HepG2 (cell line): ENCODE measurements around the gene NUDT1. TPM values are rescaled to one million over a fixed set of nuclear protein-coding genes. Genes with fewer than 3 reads are reported as not detected.

Source experiments
- ATAC-seq: fragments of 200-7000 bp; cut with Tn5 transposase; 3 replicates; pipeline ENCODE4 v1.9.1; 2020; ENCODE audit warnings: mild to moderate bottlenecking, moderate library complexity
- BruUV-seq: library from RNA; stranded (reverse); fragments of 400-500 nt; replicated peaks from 2 replicates; lab custom pipeline; 2021; lab: Mats Ljungman, UMichigan
- CTCF ChIA-PET: fragments of 300-600 bp; formaldehyde crosslinking; extraction: SDS; loops from one replicate; lab custom pipeline; 2021; ENCODE audit warnings: low total read pairs, inconsistent platforms, low intra/inter-chr PET ratio; lab: Yijun Ruan, JAX
- POLR2A ChIA-PET: fragments of 350-600 bp; sonication (Branson Sonifier 250); formaldehyde crosslinking; loops from one replicate; lab custom pipeline; 2020; ENCODE audit warnings: antibody characterized with exemption, inconsistent platforms; lab: Yijun Ruan, JAX
- DNase-seq: peaks from one replicate; pipeline ENCODE4 v3.0.0-alpha.2; 2015; ENCODE audit warnings: low spot score
- FAIRE-seq: peaks from 3 replicates; lab custom pipeline; 2011; peaks lifted over from hg19 to GRCh38; lab: Jason Lieb, UNC
- H2AFZ ChIP-seq: one replicate; pipeline ENCODE4 v1.6.1; 2011; ENCODE audit warnings: low read length, inconsistent platforms
- H3K27ac ChIP-seq: fragments of 300-600 bp; 3 replicates; pipeline ENCODE4 v1.8.0; 2011; ENCODE audit warnings: mixed run types, mild to moderate bottlenecking, mixed read lengths, low read length, inconsistent platforms; ENCODE audit not compliant: insufficient read depth; ENCODE audit errors: extremely low read length
- H3K27me3 ChIP-seq, 2 experiments: fragments of 200-600 bp in 1 of 2; 2 replicates in 1 of 2; 3 replicates in 1 of 2; pipeline versions ENCODE4 v1.6.0 to v1.8.0; 2011; ENCODE audit warnings: low read length in 2 of 2, mild to moderate bottlenecking in 2 of 2, moderate library complexity in 2 of 2, inconsistent platforms in 1 of 2; ENCODE audit not compliant: insufficient read depth in 2 of 2, control insufficient read depth in 1 of 2
- H3K36me3 ChIP-seq, 2 experiments: fragments of 200-600 bp in 1 of 2; replicated peaks in 1 of 2; 2 replicates in 1 of 2; 3 replicates in 1 of 2; pipeline versions ENCODE4 v1.5.1 to v1.8.0; 2011; ENCODE audit warnings: low read length in 2 of 2, inconsistent platforms in 1 of 2; ENCODE audit not compliant: insufficient read depth in 2 of 2, control insufficient read depth in 1 of 2
- H3K4me1 ChIP-seq: 2 replicates; pipeline ENCODE4 v1.5.1; 2012; ENCODE audit warnings: low read length, inconsistent platforms; ENCODE audit not compliant: insufficient read depth
- H3K4me2 ChIP-seq: 2 replicates; pipeline ENCODE4 v1.6.0; 2011; ENCODE audit warnings: low read depth, low read length, inconsistent platforms
- H3K4me3 ChIP-seq, 3 experiments: fragments of 200-600 bp in 1 of 3; sonication (generic), shearing (Covaris generic) in 1 of 3; replicated peaks in 1 of 3; 2 replicates each; pipeline ENCODE4 v1.5.1; 2011 to 2016; ENCODE audit warnings: low read length in 3 of 3, inconsistent platforms in 2 of 3, low read depth in 2 of 3, mild to moderate bottlenecking in 2 of 3, control low read depth in 1 of 3, mixed read lengths in 1 of 3; ENCODE audit not compliant: insufficient read depth in 1 of 3
- H3K79me2 ChIP-seq: one replicate; pipeline ENCODE4 v1.6.1; 2011; ENCODE audit warnings: low read length, inconsistent platforms; ENCODE audit not compliant: insufficient read depth
- H3K9ac ChIP-seq: 2 replicates; pipeline ENCODE4 v1.6.0; 2011; ENCODE audit warnings: mild to moderate bottlenecking, low read depth, low read length, inconsistent platforms; ENCODE audit not compliant: insufficient read depth
- H3K9me3 ChIP-seq: 2 replicates; pipeline ENCODE4 v1.5.1; 2012; ENCODE audit warnings: mild to moderate bottlenecking, low read length
- H4K20me1 ChIP-seq: 2 replicates; pipeline ENCODE4 v1.6.0; 2011; ENCODE audit warnings: inconsistent platforms, mild to moderate bottlenecking, low read length, moderate library complexity; ENCODE audit not compliant: insufficient read depth
- AGO2 ChIP-seq: fragments of 200-400 bp; formaldehyde crosslinking; optimal IDR thresholded peaks from 2 replicates; pipeline ENCODE3; 2017; ENCODE audit warnings: mild to moderate bottlenecking, low read depth, low read length, moderate library complexity
- DR1 ChIP-seq: sonication (generic); formaldehyde crosslinking; IDR thresholded peaks from 2 replicates; pipeline ENCODE4 v1.8.0; 2021; ENCODE audit warnings: mild to moderate bottlenecking, missing genetic modification reagents, inconsistent platforms
- NFYB ChIP-seq: sonication (generic); formaldehyde crosslinking; IDR thresholded peaks from 2 replicates; pipeline ENCODE4 v1.4.0; 2020; ENCODE audit warnings: missing genetic modification reagents
- RXRB ChIP-seq: IDR thresholded peaks from 2 replicates; pipeline ENCODE4 v1.6.1; 2016; ENCODE audit warnings: borderline replicate concordance, missing genetic modification reagents, missing compliant biosample characterization
- XRCC5 ChIP-seq: fragments of 200-400 bp; formaldehyde crosslinking; optimal IDR thresholded peaks from 2 replicates; pipeline ENCODE3; 2017; ENCODE audit warnings: mild to moderate bottlenecking, low read length
- ZNF362 ChIP-seq: sonication (generic); formaldehyde crosslinking; IDR thresholded peaks from 2 replicates; pipeline ENCODE4 v1.4.0; 2020; ENCODE audit warnings: missing genetic modification reagents, mild to moderate bottlenecking, borderline replicate concordance
- ZNF503 ChIP-seq: sonication (generic); formaldehyde crosslinking; IDR thresholded peaks from 2 replicates; pipeline ENCODE4 v1.4.0; 2020; ENCODE audit warnings: missing genetic modification reagents
- ZNF567 ChIP-seq: sonication (generic); formaldehyde crosslinking; IDR thresholded peaks from 2 replicates; pipeline ENCODE4 v1.8.1; 2023; ENCODE audit warnings: mild to moderate bottlenecking, missing genetic modification reagents, borderline replicate concordance
- WGBS: methylation state at CpG from one replicate; pipeline ENCODE4 v1.1.6; 2017; ENCODE audit warnings: low lambda C conversion rate; 5-methylcytosine and 5-hydroxymethylcytosine counted together
- in situ Hi-C: cut with HindIII; loops from 2 replicates; pipeline ENCODE4 v1.10.0; 2017; ENCODE audit warnings: low pct_unique_long_range_greater_than_20kb; ENCODE audit not compliant: extremely low pct_ligation_motif_present
- intact Hi-C: fragments of 100-400 bp; cut with micrococcal nuclease; formaldehyde crosslinking; loops from one replicate; pipeline ENCODE4 v1.10.0; 2022; ENCODE audit not compliant: unreplicated experiment
- polyA plus RNA-seq, 8 experiments: library from polyadenylated mRNA; depleted of rRNA in 3 of 8; stranded (reverse) in 7 of 8; unstranded in 1 of 8; fragments of >200 nt; fragmentation: Illumina TruSeq in 4 of 8; extraction: Trizol in 4 of 8; gene quantifications; 2 replicates each; pipeline versions ENCODE4 v1.2.1 to v1.2.3, GENCODE V29; 2011 to 2016; ENCODE audit warnings: low read depth in 4 of 8, missing spikeins in 1 of 8, mixed read lengths in 1 of 8; ENCODE audit not compliant: insufficient read depth in 1 of 8
- total RNA-seq, 5 experiments: library from RNA; depleted of rRNA; stranded (reverse); fragments of >200 nt; fragmentation: Illumina TruSeq; extraction: Trizol; gene quantifications; 2 replicates each; pipeline ENCODE4 v1.2.3, GENCODE V29; 2016; ENCODE audit warnings: low read depth in 1 of 5

NUDT1 gene
- total and polyA plus RNA-seq, 2 of the 13 experiments (the other 11 are each of a cell fraction or from before 2014, with no cell fraction given), result 9.1 to 26.8 TPM

- Histone ChIP-seq H3K27me3 (no peaks in the 10 kb centered on the region), H3K36me3 (peaks cover 39 to 66% of the 10 kb centered on the region in 2 experiments; a peak in 4 of 5 replicates), H3K79me2 (peaks cover 5% of the 10 kb centered on the region), H2AFZ (no peak overlapping the region), H3K4me2 (no peak overlapping the region), H4K20me1 (no peaks in the 10 kb centered on the region), H3K9me3 (peaks cover 7% of the 10 kb centered on the region), H3K4me3 (no peak overlapping the region), H3K27ac (no peak overlapping the region), H3K9ac (no peak overlapping the region), H3K4me1 (no peaks in the 10 kb centered on the region)
- FAIRE-seq (no peak), DNase-seq (no peak), ATAC-seq (no peak)
- WGBS, result 97% methylated on average over 21 of the region's 25 CpGs
- CTCF ChIA-PET, result no interaction called here
- TF ChIP-seq ZNF567 (CRISPR knock-in tag), result no peak
- no peak for TF ChIP-seq NFYB
- no peak for TF ChIP-seq ZNF503 (CRISPR knock-in tag)
- TF ChIP-seq XRCC5, result no peak
- POLR2A ChIA-PET, result no interaction called here
- no TSS peak for BruUV-seq
- in situ Hi-C loops (loop anchor here (25.0 kb wide), 1 partner anchor 613 kb away; no protein-coding TSS in a partner anchor), intact Hi-C loops (loop anchor here (5.0 kb wide), 1 partner anchor 93 kb away; no protein-coding TSS in a partner anchor)
Measured at GRCh38 chr7:2199956-2200583, 42.0 kb upstream of the NUDT1 start.

DNA sequence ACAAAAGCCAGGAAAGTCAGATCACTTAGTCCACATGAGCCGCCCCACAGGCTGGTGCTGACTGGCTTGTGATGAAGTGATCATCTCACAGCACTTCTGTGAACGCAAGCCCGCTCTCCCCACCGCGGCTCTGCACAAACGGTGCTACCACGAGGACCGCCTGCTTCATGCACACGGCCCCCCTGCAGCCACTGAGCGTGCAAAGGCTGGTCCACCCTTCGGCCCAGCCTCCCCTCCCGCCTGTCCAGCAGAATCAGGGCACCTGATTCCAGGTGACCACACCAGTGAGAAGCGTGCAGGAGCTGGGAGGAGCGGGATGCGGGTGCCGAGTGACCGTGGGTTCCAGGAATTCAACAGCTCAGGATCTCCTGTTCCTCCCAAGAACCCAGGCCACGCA lies 41.4 kb upstream of the NUDT1 start:
- intact Hi-C loops, result no loop called here
- no peak for FAIRE-seq
- DNase-seq, result no peak
- H3K27me3 ChIP-seq, result no peaks in the 10 kb centered on the region
- no peak overlapping the region for H2AFZ ChIP-seq
- H3K36me3 ChIP-seq, result peaks cover 38 to 66% of the 10 kb centered on the region in 2 experiments; a peak in 4 of 5 replicates
- POLR2A ChIA-PET, result no interaction called here
- no peaks in the 10 kb centered on the region for H3K4me1 ChIP-seq
- CTCF ChIA-PET, result no interaction called here
- H3K9ac ChIP-seq, result no peak overlapping the region
- peaks cover 3% of the 10 kb centered on the region for H3K79me2 ChIP-seq
- WGBS, result 96% methylated on average over 14 of the region's 18 CpGs
- no peak for TF ChIP-seq ZNF362 (CRISPR knock-in tag)
- no peak for TF ChIP-seq RXRB (CRISPR knock-in tag)
- TF ChIP-seq DR1 (CRISPR knock-in tag), result no peak
- peak; percentile 33 for TF ChIP-seq AGO2
- in situ Hi-C loops, result loop anchor here (25.0 kb wide), 1 partner anchor 613 kb away; no protein-coding TSS in a partner anchor
- no peaks in the 10 kb centered on the region for H4K20me1 ChIP-seq
- no TSS peak for BruUV-seq
- H3K27ac ChIP-seq, result no peak overlapping the region
- H3K9me3 ChIP-seq, result peaks cover 2% of the 10 kb centered on the region
- no peak for ATAC-seq
- H3K4me2 ChIP-seq, result no peak overlapping the region
- H3K4me3 ChIP-seq, result no peak overlapping the region
